Activated naive CD4-positive, alpha-beta T cell treated with anti-CD3 and anti-CD28 coated beads, Interleukin-2, amount 10 ng/mL, durations not matched to agents 7 days and 5 days (primary cell): ENCODE data around the gene STX8.

Source experiments
- CTCF ChIA-PET: fragments of 350-600 bp; sonication (Branson Sonifier 250); formaldehyde crosslinking; loops from one replicate; lab custom pipeline; 2021; ENCODE audit warnings: antibody characterized with exemption; lab: Charles Lee
- DNase-seq: peaks from one replicate; pipeline ENCODE4 v3.0.0-alpha.2; 2020
- H3K27ac Mint-ChIP-seq: one replicate; pipeline ENCODE4 v1.8.0; 2021; ENCODE audit warnings: mild to moderate bottlenecking, moderate library complexity, mixed read lengths
- H3K27me3 Mint-ChIP-seq: one replicate; pipeline ENCODE4 v1.8.0; 2021; ENCODE audit warnings: mild to moderate bottlenecking, mixed read lengths
- H3K36me3 Mint-ChIP-seq: one replicate; pipeline ENCODE4 v1.8.0; 2021; ENCODE audit warnings: mixed read lengths
- H3K4me1 Mint-ChIP-seq: one replicate; pipeline ENCODE4 v1.8.0; 2021; ENCODE audit warnings: mixed read lengths
- H3K4me3 Mint-ChIP-seq: one replicate; pipeline ENCODE4 v1.8.0; 2021; ENCODE audit warnings: mild to moderate bottlenecking, moderate library complexity, mixed read lengths
- H3K9me3 Mint-ChIP-seq: one replicate; pipeline ENCODE4 v1.8.0; 2021; ENCODE audit warnings: mixed read lengths

STX8 gene

DNA sequence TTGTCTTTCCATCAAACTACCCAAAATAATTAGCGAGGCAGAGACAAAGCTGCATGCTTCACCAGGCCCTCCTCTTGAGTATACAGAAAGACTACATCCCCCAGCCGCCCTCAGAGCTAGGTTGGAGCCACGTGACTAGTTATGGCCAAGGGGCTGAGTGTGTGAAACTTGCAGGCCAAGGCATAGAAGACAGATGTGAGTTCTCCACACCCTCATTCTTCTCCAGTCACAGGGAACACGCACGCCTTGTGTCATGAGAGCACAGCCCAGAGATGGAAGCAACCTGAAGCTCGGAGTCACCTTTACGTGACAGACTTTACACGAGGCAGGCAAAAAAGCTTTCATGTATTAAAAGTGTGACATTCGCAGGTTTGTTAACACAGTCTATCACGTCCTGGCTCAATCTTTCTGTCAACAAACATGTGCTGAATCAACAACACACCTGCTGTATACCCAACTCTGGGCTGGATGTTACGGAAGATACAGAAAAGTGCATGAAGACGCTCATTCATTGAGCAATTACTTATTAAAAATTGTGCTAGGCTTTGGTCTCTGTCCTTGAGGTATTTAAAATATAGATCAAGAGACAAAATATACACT, 38.3 kb downstream of the STX8 start:
- H3K9me3 Mint-ChIP-seq, result no peaks in the 10 kb centered on the region
- H3K4me3 Mint-ChIP-seq, result no peak overlapping the region
- no peaks in the 10 kb centered on the region for H3K27me3 Mint-ChIP-seq
- CTCF ChIA-PET, result no interaction called here
- DNase-seq, result no peak
- no peak overlapping the region for H3K27ac Mint-ChIP-seq
- peaks cover 2% of the 10 kb centered on the region for H3K36me3 Mint-ChIP-seq
- no peaks in the 10 kb centered on the region for H3K4me1 Mint-ChIP-seq

DNA sequence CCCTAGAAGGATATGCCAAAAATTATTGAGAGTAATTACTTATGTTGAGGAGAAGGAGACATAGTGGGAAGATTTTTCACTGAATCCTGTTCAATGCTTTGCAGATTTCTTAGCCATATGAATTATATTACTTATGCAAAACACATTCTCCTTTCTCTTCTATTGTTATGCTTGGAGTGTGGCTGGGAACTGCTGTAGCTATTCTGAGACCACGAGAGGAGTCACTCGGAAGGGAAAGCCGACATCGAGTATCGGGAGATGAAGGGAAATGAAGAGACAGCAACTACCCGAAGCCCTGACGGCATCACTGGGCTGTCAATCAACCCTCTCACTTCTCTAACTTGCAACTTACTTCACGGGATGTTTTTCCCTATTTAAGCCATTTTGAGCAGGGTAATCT, 39.6 kb downstream of the STX8 start:
- DNase-seq, result no peak
- H3K9me3 Mint-ChIP-seq, result no peaks in the 10 kb centered on the region
- H3K36me3 Mint-ChIP-seq, result peaks cover 2% of the 10 kb centered on the region
- H3K4me3 Mint-ChIP-seq, result no peak overlapping the region
- H3K27ac Mint-ChIP-seq, result no peak overlapping the region
- no peaks in the 10 kb centered on the region for H3K27me3 Mint-ChIP-seq
- CTCF ChIA-PET, result no interaction called here
- H3K4me1 Mint-ChIP-seq, result no peaks in the 10 kb centered on the region

DNA sequence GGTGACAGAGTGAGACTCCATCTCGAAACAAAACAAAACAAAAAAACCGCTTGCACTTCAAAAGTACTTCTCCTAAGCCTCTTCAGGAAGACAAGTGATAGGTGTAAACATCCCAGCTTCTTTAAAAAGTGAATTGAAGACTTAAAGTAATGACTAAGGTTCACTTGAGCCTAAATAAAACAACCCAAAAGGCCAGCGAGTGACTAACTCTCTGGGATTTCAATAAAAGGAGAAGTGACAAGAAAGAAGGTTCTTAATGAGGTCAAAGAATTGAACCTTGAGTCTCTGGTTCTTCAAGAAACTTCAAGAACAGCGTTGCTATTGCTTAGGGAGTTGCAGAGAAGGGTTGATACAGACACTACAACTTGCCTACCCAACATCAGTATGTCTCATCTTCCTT, 42.2 kb downstream of the STX8 start:
- Mint-ChIP-seq H3K36me3 (no peaks in the 10 kb centered on the region), H3K27ac (no peak overlapping the region), H3K4me3 (no peak overlapping the region), H3K4me1 (no peaks in the 10 kb centered on the region), H3K27me3 (no peaks in the 10 kb centered on the region), H3K9me3 (no peaks in the 10 kb centered on the region)
- CTCF ChIA-PET, result no interaction called here
- DNase-seq, result no peak

DNA sequence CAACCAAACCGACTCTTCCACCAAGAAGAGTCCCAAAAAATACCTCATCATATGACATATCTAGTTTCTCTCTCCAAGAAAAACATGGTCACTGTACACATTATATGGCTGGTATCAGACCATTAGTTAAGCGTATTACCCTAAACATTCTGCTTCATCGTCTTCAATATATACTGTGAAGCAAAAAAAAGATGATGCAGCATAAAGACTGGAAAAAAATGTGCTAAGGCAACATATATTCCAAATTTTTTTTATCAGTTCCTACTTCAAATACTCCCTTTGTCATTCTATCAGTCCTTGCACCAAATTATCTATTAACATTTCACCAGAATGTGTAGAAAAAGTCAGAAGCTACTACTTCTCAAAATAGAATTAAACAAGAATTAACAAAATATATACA, 42.9 kb downstream of the STX8 start:
- CTCF ChIA-PET, result no interaction called here
- H3K4me1 Mint-ChIP-seq, result no peaks in the 10 kb centered on the region
- H3K9me3 Mint-ChIP-seq, result no peaks in the 10 kb centered on the region
- no peaks in the 10 kb centered on the region for H3K36me3 Mint-ChIP-seq
- no peak for DNase-seq
- no peak overlapping the region for H3K4me3 Mint-ChIP-seq
- no peaks in the 10 kb centered on the region for H3K27me3 Mint-ChIP-seq
- no peak overlapping the region for H3K27ac Mint-ChIP-seq

DNA sequence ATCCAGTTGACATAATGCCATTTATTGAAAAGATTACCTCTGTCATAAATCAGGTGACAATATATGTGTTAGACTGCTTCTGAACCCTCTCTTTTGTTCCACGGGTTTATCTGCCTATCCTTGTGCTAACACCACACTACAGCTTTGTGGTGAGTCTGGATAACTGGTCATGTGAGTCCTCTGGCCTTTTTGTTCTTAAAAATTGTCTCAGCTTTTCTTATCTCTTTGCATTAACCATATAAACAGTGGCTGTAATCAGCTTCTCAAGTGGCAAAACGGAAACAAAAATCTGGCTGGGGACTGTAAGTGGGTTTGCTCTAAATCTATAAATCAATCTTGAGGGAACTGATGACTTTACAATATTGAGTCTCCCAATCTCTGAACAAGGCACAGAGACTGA, 44.6 kb downstream of the STX8 start:
- Mint-ChIP-seq H3K36me3 (no peaks in the 10 kb centered on the region), H3K9me3 (no peaks in the 10 kb centered on the region), H3K27ac (no peak overlapping the region), H3K4me1 (no peaks in the 10 kb centered on the region), H3K27me3 (no peaks in the 10 kb centered on the region), H3K4me3 (no peak overlapping the region)
- DNase-seq, result no peak
- CTCF ChIA-PET, result no interaction called here

DNA sequence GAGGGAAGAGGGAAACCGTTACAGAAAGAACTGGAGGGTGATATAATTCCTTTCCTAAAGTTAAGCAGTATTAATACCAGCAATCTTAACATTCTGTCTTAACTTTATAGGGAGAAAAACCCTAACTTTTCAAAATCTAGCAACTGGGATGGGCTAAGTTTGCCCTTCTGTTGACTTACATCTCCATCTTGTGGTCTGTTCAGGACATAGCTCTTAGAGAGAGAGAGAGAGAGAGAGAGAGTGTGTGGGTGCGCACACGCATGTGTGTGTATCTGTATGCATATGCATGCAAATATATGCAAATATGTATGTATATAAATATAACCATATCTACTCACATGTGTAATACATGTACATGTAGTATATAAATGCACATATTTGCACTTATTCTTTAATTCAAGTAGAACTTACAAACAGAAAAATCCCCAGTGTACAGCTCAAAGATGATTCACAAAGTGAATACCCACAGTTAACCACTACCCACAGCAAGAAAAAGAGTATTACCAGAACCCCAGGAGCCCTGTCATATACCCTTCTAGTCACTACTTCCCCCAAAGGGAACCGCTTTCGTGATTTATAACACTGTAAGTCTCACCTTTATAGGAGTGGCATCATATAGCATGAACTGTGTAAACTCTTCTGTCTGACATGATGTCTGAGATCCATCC, 46.5 kb downstream of the STX8 start:
- H3K4me3 Mint-ChIP-seq, result no peak overlapping the region
- H3K27ac Mint-ChIP-seq, result no peak overlapping the region

DNA sequence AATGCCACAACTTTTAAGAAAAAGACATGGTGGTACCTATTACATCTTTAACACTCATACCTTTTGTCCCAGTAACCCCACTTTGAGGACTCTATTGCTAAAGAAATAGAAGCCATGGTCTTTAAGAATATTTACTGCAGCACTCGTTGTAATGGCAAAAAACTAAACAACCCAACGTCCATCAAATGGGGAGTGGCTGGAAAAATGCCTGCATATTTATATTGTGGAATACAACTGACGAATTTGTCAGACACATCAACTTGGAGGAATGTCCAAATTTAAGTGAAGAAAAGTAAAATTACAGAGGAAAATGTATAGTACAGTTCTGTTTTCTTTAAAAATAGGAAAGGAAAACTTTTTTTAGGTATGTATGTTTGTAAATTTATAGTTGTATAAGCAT, 47.8 kb downstream of the STX8 start:
- H3K9me3 Mint-ChIP-seq, result no peaks in the 10 kb centered on the region
- no peaks in the 10 kb centered on the region for H3K27me3 Mint-ChIP-seq
- CTCF ChIA-PET, result no interaction called here
- DNase-seq, result no peak
- no peaks in the 10 kb centered on the region for H3K36me3 Mint-ChIP-seq
- no peak overlapping the region for H3K4me3 Mint-ChIP-seq
- no peaks in the 10 kb centered on the region for H3K4me1 Mint-ChIP-seq
- no peak overlapping the region for H3K27ac Mint-ChIP-seq

More for the DNA sequence above, 46.5 kb downstream of the STX8 start:
- Mint-ChIP-seq H3K9me3 (no peaks in the 10 kb centered on the region), H3K36me3 (no peaks in the 10 kb centered on the region), H3K27me3 (no peaks in the 10 kb centered on the region), H3K4me1 (no peaks in the 10 kb centered on the region)
- no peak for DNase-seq
- CTCF ChIA-PET, result interaction anchor here (0.5 to 1.2 kb wide), 4 partner anchors 10 to 723 kb away, joined by 3 read pairs; no protein-coding TSS in a partner anchor

DNA sequence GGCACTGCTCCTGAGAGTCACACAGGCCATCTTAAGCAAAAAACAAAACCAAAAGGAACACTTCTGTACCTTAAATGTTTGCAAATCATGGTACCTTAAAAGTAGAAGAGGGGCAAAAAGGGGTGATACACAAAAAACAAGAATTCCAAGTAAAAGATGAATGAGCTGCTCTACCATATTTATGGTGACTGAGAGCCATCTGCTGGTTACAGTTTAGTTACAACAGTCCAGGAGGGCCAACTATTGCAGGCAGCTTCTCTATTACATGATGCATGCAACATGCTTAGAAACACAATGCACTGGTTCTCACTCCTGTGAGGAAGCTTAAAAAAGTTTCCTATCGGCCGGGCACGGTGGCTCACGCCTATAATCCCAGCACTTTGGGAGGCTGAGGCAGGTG, 53.5 kb downstream of the STX8 start:
- no peaks in the 10 kb centered on the region for H3K9me3 Mint-ChIP-seq
- H3K27me3 Mint-ChIP-seq, result no peaks in the 10 kb centered on the region
- H3K4me1 Mint-ChIP-seq, result peaks cover 14% of the 10 kb centered on the region
- H3K4me3 Mint-ChIP-seq, result no peak overlapping the region
- no peaks in the 10 kb centered on the region for H3K36me3 Mint-ChIP-seq
- CTCF ChIA-PET, result interaction anchor here (0.7 to 2.0 kb wide), 11 partner anchors 9 to 526 kb away, joined by 3 to 15 read pairs (median 3); no protein-coding TSS in a partner anchor
- DNase-seq, result no peak
- no peak overlapping the region for H3K27ac Mint-ChIP-seq

DNA sequence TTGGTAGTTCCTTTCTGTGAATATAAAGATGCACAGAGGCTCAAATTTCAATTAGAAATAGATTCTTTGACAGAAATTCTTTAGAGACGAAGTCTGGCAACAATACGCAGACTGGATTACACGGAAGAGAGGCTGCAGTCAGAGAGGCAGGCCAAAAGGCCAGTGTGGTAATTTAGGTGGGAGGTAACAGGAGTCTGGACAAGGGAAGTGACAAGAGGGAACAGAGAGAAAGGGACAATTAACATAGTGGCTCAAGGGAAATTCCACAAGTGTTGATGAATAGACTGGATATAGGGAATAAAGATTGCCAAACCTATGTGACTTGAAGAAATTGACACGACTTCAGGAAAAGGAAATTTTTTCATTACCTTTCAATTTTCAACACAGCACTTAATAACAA, 54.6 kb downstream of the STX8 start:
- H3K9me3 Mint-ChIP-seq, result no peaks in the 10 kb centered on the region
- no peak overlapping the region for H3K4me3 Mint-ChIP-seq
- no peaks in the 10 kb centered on the region for H3K36me3 Mint-ChIP-seq
- DNase-seq, result no peak
- no peak overlapping the region for H3K27ac Mint-ChIP-seq
- no peaks in the 10 kb centered on the region for H3K27me3 Mint-ChIP-seq
- CTCF ChIA-PET, result no interaction called here
- peaks cover 16% of the 10 kb centered on the region for H3K4me1 Mint-ChIP-seq

DNA sequence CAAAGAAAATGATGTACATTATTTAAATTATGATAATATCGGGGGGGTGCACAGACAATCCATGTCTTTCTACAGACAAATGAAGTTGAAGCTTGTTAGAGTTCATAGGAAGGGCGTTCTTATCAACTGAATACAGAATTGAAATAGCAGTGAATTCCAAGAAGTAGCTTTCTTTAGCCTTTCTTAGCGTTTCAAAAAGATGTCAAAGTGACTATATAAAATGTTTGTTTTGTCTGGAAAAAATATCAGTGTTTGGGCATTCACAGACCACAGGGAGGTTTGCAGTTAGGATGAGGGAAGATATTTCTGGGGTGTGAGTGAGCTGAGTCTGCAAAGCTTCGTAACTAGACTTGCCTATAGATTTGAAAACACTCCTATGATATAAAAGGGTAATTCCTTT, 55.0 kb downstream of the STX8 start:
- no peak overlapping the region for H3K4me3 Mint-ChIP-seq
- no peaks in the 10 kb centered on the region for H3K36me3 Mint-ChIP-seq
- H3K9me3 Mint-ChIP-seq, result no peaks in the 10 kb centered on the region
- H3K27me3 Mint-ChIP-seq, result no peaks in the 10 kb centered on the region
- peaks cover 16% of the 10 kb centered on the region for H3K4me1 Mint-ChIP-seq
- H3K27ac Mint-ChIP-seq, result no peak overlapping the region
- CTCF ChIA-PET, result no interaction called here
- DNase-seq, result no peak

DNA sequence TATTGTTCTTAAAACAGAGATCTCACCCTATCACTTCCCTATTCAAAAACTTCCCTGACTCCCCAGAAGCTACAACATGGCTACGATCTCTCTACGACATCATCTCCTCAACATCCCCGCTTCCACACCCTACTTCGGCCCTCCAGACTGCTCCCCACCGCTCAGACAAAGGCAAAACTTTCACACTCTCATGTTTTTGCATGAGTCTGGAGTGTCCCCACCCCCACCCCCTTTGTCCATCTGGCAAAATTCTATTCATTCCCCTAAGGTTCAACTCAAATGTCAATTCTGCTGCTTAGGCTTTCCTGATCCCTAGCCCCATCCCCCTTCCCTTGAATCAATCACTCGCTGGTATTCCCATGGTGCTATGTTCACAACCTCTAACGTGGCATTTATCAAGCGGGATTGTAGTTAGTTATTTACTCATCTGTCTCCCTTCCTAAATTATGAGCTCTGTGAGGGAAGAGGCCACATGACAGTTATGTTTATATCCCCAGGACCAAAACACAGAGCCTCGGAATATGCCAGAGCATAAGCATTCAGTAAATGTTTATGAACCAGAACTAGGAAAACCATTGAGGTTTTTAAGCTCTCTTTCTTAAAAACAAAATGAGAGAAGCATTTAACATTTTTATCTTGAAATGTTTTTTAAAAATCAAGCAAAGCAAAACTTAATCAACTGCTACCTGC, 55.9 kb downstream of the STX8 start:
- H3K9me3 Mint-ChIP-seq, result no peaks in the 10 kb centered on the region
- CTCF ChIA-PET, result no interaction called here
- no peak for DNase-seq
- H3K27ac Mint-ChIP-seq, result no peak overlapping the region
- H3K27me3 Mint-ChIP-seq, result no peaks in the 10 kb centered on the region
- no peaks in the 10 kb centered on the region for H3K36me3 Mint-ChIP-seq
- no peak overlapping the region for H3K4me3 Mint-ChIP-seq
- peaks cover 16% of the 10 kb centered on the region for H3K4me1 Mint-ChIP-seq

DNA sequence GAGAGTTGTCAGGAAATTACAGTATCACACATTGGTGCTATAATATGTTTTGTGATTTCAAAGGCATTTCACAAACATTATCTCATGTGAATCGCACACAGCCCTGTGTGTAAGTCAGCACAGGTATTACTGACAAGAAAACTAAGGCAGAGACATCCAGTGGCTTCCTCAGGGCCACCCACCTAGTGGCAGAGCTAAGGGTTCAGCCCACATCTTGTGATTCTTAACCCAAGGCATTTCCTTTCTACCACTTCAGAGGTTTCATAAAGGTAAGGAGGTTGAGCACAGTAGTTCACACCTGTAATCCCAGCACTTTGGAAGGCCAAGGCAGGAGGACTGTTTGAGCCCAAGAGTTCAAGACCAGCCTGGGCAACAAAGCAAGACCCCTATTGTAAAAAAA, 58.2 kb downstream of the STX8 start:
- H3K27me3 Mint-ChIP-seq, result no peaks in the 10 kb centered on the region
- peak; percentile 62 for DNase-seq
- CTCF ChIA-PET, result no interaction called here
- no peaks in the 10 kb centered on the region for H3K9me3 Mint-ChIP-seq
- H3K36me3 Mint-ChIP-seq, result no peaks in the 10 kb centered on the region
- H3K4me1 Mint-ChIP-seq, result peaks cover 16% of the 10 kb centered on the region
- no peak overlapping the region for H3K4me3 Mint-ChIP-seq
- H3K27ac Mint-ChIP-seq, result no peak overlapping the region

DNA sequence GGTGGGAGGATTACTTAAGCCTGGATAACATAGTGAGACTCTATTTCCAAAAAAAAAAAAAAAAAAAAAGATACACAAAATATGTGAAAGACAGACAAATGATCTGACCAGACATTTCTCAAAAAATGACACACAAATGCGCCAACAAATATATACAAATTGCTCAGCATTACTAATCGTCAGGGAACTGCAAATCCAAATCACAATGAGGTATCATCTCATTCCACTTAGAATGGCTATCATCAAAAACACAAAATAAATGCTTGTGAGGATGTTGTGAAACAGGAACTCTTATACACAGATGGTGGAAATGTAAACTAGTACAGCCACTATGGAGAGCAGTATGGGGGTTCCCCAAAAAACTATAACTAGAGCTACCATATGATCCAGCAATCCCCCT, 62.4 kb downstream of the STX8 start:
- DNase-seq, result no peak
- Mint-ChIP-seq H3K27ac (no peak overlapping the region), H3K9me3 (peaks cover 18% of the 10 kb centered on the region), H3K27me3 (no peaks in the 10 kb centered on the region), H3K36me3 (peaks cover 4% of the 10 kb centered on the region), H3K4me3 (no peak overlapping the region), H3K4me1 (peaks cover 19% of the 10 kb centered on the region)
- CTCF ChIA-PET, result interaction anchor here (1.1 kb wide), 1 partner anchor 9 kb away, joined by 3 read pairs; no protein-coding TSS in a partner anchor

DNA sequence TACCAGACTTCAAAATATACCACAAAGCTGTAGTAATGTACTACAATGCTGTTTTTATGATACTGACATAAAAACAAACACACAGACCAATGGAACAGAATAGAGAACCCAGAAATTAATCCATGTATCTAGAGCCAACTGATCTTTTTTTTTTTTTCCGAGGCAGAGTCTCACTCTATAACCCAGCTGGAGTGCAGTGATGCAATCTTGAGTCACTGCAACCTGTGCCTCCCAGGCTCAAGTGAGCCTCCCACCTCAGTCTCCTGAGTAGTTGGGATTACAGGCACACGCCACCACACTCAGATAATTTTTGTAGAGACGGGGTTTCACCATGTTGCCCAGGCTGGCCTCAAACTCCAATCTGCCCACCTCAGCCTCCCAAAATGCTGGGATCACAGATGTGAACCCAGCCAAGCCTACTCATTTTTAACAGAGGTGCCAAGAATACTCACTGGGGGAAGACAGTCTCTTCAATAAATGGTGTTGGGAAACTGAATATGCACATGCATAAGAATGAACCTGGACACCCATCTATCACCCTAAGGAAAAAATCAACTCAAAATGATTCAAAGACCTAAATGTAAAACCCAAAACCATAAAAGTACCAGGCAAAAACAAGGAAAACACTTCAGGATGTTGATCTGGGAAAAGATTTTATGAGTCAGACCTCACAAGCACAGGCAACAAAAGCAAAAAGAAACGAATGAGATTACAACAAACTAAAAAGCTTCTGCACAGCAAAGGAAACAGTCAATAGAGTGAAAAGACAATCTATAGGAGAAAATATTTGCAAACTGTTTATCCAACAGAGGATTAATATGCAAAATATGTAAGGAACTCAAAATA, 63.1 kb downstream of the STX8 start:
- no peak for DNase-seq
- H3K4me3 Mint-ChIP-seq, result no peak overlapping the region
- peaks cover 8% of the 10 kb centered on the region for H3K36me3 Mint-ChIP-seq
- peaks cover 12% of the 10 kb centered on the region for H3K4me1 Mint-ChIP-seq
- H3K27me3 Mint-ChIP-seq, result no peaks in the 10 kb centered on the region
- peaks cover 24% of the 10 kb centered on the region for H3K9me3 Mint-ChIP-seq
- CTCF ChIA-PET, result interaction anchor here (0.6 kb wide), 1 partner anchor 108 kb away, joined by 3 read pairs; no protein-coding TSS in a partner anchor
- H3K27ac Mint-ChIP-seq, result no peak overlapping the region
